H7 (cell line): ENCODE data around the gene TOB2. TPM values are rescaled to one million over a fixed set of nuclear protein-coding genes. Genes with fewer than 3 reads are reported as not detected.
"Not testable (repeated sequence)": the region's sequence is repeated elsewhere in the genome, so short reads cannot be mapped to it uniquely, and the experiment has no call there.

Source experiments
- DNase-seq: peaks from one replicate; pipeline ENCODE4 v3.0.0; 2012
- H3K27me3 ChIP-seq: 2 replicates; pipeline ENCODE4 v1.6.0; 2011; ENCODE audit warnings: mild to moderate bottlenecking, low read length; ENCODE audit not compliant: control insufficient read depth, insufficient read depth
- H3K36me3 ChIP-seq: replicated peaks from 2 replicates; pipeline ENCODE4 v1.5.1; 2011; ENCODE audit warnings: low read length; ENCODE audit not compliant: control insufficient read depth, insufficient read depth
- H3K4me3 ChIP-seq: 2 replicates; pipeline ENCODE4 v1.5.1; 2011; ENCODE audit warnings: low read depth, mild to moderate bottlenecking, control low read depth, low read length, moderate library complexity; ENCODE audit not compliant: insufficient read depth
- total RNA-seq: library from RNA; depleted of rRNA; stranded (reverse); fragments of >200 nt; shearing (Covaris generic); gene quantifications from 2 replicates; pipeline ENCODE4 v1.2.3, GENCODE V29; 2014

TOB2 gene
- total RNA-seq, 1 experiment from 2014 or later, result 31.7 TPM

DNA sequence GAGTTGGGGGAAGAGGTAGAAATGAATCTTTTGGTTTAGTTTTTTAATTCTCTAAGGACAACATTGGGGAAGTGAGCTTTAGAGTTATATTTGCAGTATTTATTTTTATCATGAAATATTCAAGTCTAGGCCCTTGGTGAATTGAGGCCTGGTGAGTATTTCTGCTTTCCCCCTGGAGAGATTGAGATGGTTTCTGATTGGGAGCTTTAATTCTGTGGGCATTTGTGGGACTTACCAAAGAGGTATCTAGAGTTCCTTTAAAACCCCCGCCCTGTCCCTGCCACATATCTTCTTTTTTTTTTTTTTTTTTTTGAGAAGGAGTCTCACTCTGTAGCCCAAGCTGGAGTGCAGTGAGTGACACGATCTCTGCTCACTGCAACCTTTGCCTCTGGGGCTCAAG is 31.9 kb upstream of the TOB2 start:
- Histone ChIP-seq H3K27me3 (no peaks in the 10 kb centered on the region), H3K36me3 (no peaks in the 10 kb centered on the region), H3K4me3 (no peak overlapping the region)
- DNase-seq, result no peak

GRCh38 chr22:41474872-41475451 is 28.4 kb upstream of the TOB2 start:
- no peaks in the 10 kb centered on the region for H3K36me3 ChIP-seq
- DNase-seq, result no peak
- H3K4me3 ChIP-seq, result no peak overlapping the region

DNA sequence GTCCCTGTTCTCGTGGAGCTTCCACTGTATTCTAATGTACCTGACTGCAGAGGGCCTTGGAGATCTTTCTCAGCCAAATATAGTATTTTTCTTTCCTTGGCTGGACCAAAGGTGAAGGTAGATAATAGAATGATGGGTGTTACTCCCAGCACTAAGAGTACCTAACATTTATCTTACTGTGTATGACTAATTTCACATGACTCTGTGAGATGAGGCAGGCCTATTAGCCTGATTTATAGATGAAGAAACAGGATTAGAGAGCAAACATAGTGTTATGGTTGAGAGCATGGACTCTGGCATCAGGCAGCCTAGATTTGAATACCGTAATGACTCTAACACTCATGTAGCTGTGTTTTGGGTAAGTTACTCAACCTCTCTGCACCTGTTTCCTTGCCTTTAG is 25.0 kb upstream of the TOB2 start:
- Histone ChIP-seq H3K36me3 (peaks cover 13% of the 10 kb centered on the region), H3K27me3 (no peaks in the 10 kb centered on the region), H3K4me3 (no peak overlapping the region)
- DNase-seq, result no peak

More at GRCh38 chr22:41474872-41475451, 28.4 kb upstream of the TOB2 start:
- H3K27me3 ChIP-seq, result no peaks in the 10 kb centered on the region

DNA sequence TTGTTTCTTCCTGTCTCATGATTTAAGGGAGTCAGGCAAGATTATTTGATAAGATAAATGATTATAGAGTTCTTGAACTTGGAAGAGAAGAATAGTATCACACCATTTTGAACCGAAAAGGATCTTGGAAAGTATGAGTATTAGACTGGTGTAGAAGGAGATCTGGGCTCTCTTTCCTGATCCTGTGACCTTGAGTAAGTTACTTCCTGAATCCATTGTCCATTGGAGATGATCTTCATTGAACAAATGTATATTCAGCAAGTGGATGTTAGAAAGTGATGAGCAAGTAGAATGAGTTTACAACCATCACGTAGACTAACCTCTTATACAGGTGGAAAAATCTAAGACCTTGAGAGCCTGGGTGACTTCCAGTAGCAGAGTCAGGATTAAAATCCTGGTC is 24.3 kb upstream of the TOB2 start:
- peaks cover 19% of the 10 kb centered on the region for H3K36me3 ChIP-seq
- no peak for DNase-seq
- no peak overlapping the region for H3K4me3 ChIP-seq
- H3K27me3 ChIP-seq, result no peaks in the 10 kb centered on the region

DNA sequence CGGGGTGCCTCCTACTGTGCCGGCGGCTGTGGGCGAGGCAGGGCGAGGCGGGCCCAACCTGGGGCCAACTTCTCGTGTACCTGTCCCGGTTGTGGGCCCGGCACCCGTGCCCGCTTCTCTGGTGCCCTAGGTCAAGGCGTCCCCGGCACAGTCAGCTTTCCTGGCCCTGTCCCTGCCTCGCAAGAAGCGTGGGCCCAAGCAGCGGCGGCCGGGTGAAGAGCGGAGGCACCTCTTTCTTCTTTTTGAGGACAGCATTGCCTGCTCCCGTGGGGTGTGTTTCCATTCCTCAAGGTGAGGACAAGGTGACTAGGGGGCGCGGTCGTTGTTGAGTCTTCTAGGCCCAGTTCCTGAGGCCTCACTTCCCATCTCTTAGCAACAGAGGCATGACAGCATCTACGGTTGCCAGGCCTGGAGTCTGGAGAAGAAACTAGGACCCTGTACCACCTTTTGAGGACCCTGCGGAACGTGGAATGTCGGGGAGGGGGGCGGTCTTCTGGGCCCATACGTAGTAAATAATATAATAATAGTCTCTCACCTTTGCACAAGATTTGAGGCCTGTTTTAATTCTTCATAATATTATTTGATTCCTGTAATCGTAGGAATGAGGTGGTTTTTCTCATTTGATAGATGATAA is 22.7 kb upstream of the TOB2 start:
- H3K27me3 ChIP-seq, result no peaks in the 10 kb centered on the region
- DNase-seq, result peak; percentile 74
- peak overlapping the region; percentile 91 for H3K4me3 ChIP-seq
- peaks cover 28% of the 10 kb centered on the region for H3K36me3 ChIP-seq

DNA sequence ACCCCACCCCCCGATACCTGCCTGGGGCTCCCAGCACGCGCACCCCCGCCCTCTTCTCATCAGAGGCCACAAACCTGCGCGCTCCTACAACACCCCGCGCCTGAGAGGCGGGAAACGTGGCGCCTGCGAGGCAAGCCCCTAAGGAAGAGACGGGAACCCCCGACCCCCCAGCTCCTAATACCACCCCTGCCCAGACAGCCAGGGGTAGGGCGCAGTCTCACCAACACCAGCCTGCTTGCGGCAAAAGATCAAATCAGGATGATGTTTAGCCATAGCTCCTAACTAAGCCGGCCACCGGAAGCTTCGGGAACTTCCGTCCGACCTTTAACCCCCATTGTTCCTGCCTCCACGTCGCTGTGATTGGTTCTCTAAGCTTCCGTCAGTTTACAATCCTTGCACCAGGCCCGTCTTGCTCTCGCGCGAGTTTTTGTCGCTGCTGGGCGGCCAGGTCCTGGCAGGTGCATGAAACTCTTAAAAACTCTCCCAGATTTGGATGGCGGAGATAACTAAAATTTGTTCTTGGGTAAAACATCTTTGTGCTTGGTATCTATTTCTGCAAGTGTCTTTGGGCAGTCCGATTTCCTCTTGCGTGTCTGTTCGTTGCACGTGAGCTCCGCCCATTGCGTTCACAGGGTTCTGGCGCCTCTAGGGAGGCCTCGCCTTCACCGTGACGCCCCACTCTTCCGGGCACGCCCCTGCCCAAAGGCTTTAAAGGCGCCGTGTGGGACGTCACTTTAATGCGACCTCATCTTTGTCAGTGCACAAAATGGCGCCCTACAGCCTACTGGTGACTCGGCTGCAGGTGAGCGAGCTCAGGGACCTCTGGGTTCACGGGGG is 22.0 kb upstream of the TOB2 start, which contains the start of the genes ACO2 and PHF5A:
TSS of gene ACO2 (plus strand) at position 737 of the 837 bp plus-strand sequence. CDS start at position 767, 30 bp downstream.
TSS of gene PHF5A (minus strand) at position 312 of the 837 bp plus-strand sequence. CDS start at position 273, 39 bp downstream.
- Histone ChIP-seq H3K4me3 (peak within 1 kb of the TSS; percentile 91), H3K27me3 (no peaks in the 10 kb centered on the region), H3K36me3 (peaks cover 32% of the 10 kb centered on the region)
- peak; percentile 95 for DNase-seq

DNA sequence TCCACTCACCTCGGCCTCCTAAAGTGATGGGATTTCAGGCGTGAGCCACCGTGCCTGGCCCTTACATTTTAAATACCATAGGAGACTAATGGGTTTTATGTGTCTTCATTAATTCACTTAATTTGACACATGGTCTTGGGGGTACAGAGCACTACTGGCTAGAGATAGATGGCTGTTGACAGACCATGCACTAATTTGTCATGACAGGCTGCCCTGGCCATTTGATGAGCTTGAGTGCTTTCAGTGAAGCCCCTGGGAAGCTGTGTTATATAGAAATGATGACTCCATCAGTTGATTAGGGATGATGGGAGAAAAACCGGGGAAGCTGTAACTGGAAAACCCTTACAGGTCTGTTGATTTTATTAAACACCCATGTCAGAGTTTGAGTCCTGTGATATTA is 15.3 kb upstream of the TOB2 start:
- Histone ChIP-seq H3K4me3 (no peak overlapping the region), H3K36me3 (peaks cover 39% of the 10 kb centered on the region), H3K27me3 (no peaks in the 10 kb centered on the region)
- no peak for DNase-seq

GRCh38 chr22:41460071-41460470 is 13.5 kb upstream of the TOB2 start:
- H3K27me3 ChIP-seq, H3K4me3 ChIP-seq, DNase-seq: not testable (repeated sequence)
- H3K36me3 ChIP-seq, result peaks cover 26% of the 10 kb centered on the region

DNA sequence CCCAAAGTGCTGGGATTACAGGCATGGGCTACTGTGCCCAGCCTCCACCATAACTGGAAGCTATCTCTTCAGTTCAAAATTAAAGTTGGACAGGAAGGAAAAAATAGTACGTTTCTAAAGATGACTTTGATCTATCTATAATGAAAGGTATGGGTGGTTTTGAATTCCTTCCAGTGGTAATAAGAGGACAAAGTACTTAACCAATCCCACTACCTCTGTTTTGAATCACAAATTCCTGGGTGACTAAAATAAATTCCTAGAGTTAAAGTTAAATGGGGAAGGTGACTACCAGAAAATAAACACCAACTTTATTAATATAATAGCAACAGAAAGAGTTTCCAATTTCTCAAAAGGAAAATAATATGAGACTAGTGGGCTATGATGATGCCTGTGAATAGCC is 12.8 kb upstream of the TOB2 start:
- Histone ChIP-seq H3K4me3 (no peak overlapping the region), H3K27me3 (no peaks in the 10 kb centered on the region), H3K36me3 (peaks cover 21% of the 10 kb centered on the region)
- DNase-seq, result no peak

DNA sequence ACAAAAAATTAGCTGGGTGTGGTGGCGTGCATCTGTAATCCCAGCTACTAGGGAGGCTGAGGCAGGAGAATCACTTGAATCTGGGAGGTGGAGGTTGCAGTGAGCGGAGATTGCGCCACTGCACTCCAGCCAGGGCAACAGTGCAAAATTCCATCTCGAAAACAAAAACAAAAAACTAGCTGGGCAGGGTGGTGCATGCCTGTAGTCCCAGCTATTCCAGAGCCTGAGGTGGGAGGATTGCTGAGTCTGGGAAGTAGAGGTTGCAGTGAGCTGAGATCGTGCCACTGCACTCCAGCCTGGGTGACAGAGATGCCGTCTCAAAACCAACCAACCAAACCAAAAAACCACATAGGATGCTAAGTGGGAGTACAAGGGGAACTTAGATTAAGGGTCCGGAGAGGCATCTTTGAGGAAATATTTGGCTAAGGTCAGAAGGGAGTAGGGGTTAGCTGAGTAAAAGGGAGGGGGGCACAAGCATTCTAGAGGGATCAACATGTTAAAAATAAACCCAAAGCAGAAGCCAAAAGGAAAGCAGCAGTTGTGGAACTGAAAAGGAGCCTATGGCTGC is 11.6 kb upstream of the TOB2 start:
- peaks cover 16% of the 10 kb centered on the region for H3K36me3 ChIP-seq

GRCh38 chr22:41448189-41448808 is 1.7 kb upstream of the TOB2 start:
- Histone ChIP-seq H3K4me3 (peak overlapping the region; percentile 99), H3K27me3 (no peaks in the 10 kb centered on the region), H3K36me3 (peaks cover 1% of the 10 kb centered on the region)
- peak; percentile 93 for DNase-seq

More for the DNA sequence above, 11.6 kb upstream of the TOB2 start:
- no peaks in the 10 kb centered on the region for H3K27me3 ChIP-seq
- no peak overlapping the region for H3K4me3 ChIP-seq
- no peak for DNase-seq

GRCh38 chr22:41447435-41448188 is 1.0 kb upstream of the TOB2 start:
- peak overlapping the region; percentile 99 for H3K4me3 ChIP-seq
- H3K27me3 ChIP-seq, result no peaks in the 10 kb centered on the region
- H3K36me3 ChIP-seq, result peaks cover 5% of the 10 kb centered on the region
- DNase-seq, result peak; percentile 86

DNA sequence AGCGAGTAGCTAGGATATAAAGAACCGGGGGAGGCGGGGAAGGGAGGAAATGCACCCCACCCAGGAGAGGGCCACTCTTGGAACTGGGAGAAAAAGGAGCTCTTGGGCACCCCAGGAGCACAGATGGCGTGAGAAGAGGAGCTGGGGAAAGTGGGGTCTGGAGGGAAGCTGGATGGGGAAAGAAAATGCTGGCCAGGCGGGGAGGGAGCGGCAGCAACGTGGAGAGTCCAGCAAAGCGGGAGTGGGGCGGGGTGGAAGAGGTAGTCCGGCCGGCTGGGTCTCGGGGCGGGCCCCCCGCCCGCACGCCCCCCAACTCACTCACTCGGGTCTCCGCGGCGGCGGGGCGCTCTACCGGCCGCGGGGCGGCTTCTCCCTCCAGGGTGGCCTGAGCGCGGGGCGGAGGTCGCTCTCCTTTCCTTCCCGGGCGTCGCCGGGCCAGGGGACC is 522 bp downstream of the TOB2 start:
- Histone ChIP-seq H3K4me3 (peak overlapping the region; percentile 99), H3K27me3 (no peaks in the 10 kb centered on the region), H3K36me3 (peaks cover 6% of the 10 kb centered on the region)
- peak; percentile 55 for DNase-seq
